Osteoblast (primary cell): ENCODE data around the gene ANKRD40CL. TPM values are rescaled to one million over a fixed set of nuclear protein-coding genes. Genes with fewer than 3 reads are reported as not detected.

ENCODE experiments used
- DNase-seq: peaks from one replicate; pipeline ENCODE4 v3.0.0; 2011; ENCODE audit warnings: low spot score, mixed read lengths; ENCODE audit not compliant: insufficient read length; ENCODE audit errors: missing footprints
- H2AFZ ChIP-seq: 2 replicates; pipeline ENCODE4 v1.6.0; 2011; ENCODE audit warnings: mild to moderate bottlenecking, low read length
- H3K27ac ChIP-seq: 2 replicates; pipeline ENCODE4 v1.5.1; 2011; ENCODE audit warnings: mild to moderate bottlenecking, low read depth, low read length, moderate library complexity
- H3K27me3 ChIP-seq: 2 replicates; pipeline ENCODE4 v1.6.0; 2012; ENCODE audit warnings: mild to moderate bottlenecking, control low read depth, inconsistent platforms, low read length, moderate library complexity; ENCODE audit not compliant: insufficient read depth
- H3K36me3 ChIP-seq: 2 replicates; pipeline ENCODE4 v1.5.1; 2011; ENCODE audit warnings: mild to moderate bottlenecking, low read length, control low read depth, moderate library complexity; ENCODE audit not compliant: insufficient read depth
- H3K4me1 ChIP-seq: 2 replicates; pipeline ENCODE4 v1.5.1; 2011; ENCODE audit warnings: mild to moderate bottlenecking, low read length, control low read depth, moderate library complexity; ENCODE audit not compliant: insufficient read depth
- H3K4me2 ChIP-seq: 2 replicates; pipeline ENCODE4 v1.6.0; 2011; ENCODE audit warnings: mild to moderate bottlenecking, low read length; ENCODE audit not compliant: insufficient read depth
- H3K4me3 ChIP-seq: fragments of 200-600 bp; sonication (generic); 3 replicates; pipeline ENCODE4 v1.5.1; 2012; ENCODE audit warnings: mild to moderate bottlenecking, low read length, inconsistent platforms; ENCODE audit not compliant: insufficient read depth
- H3K79me2 ChIP-seq: 2 replicates; pipeline ENCODE4 v1.6.0; 2012; ENCODE audit warnings: mild to moderate bottlenecking, low read length, control low read depth, inconsistent platforms; ENCODE audit not compliant: insufficient read depth
- H3K9me3 ChIP-seq: 2 replicates; pipeline ENCODE4 v1.5.1; 2011; ENCODE audit warnings: low read depth, low read length, control low read depth
- H4K20me1 ChIP-seq: 2 replicates; pipeline ENCODE4 v1.6.0; 2012; ENCODE audit warnings: mild to moderate bottlenecking, low read length, control low read depth; ENCODE audit not compliant: insufficient read depth
- total RNA-seq: library from RNA; depleted of rRNA; stranded (reverse); fragments of >200 nt; gene quantifications from 2 replicates; pipeline ENCODE4 v1.2.3, GENCODE V29; 2012
- TF ChIP-seq, protein P1 (sequence below): IDR thresholded peaks from 2 replicates; pipeline ENCODE4 v1.5.1; 2011; ENCODE audit warnings: mild to moderate bottlenecking, low read depth, low read length, moderate library complexity; ENCODE audit errors: extremely low read depth

ANKRD40CL gene
- total RNA-seq, 1 donor = 0.36 TPM

GRCh38 chr17:50802609-50803571 lies 35.6 kb upstream of the ANKRD40CL start:
- H3K79me2 ChIP-seq = no peaks in the 10 kb centered on the region
- H2AFZ ChIP-seq = no peak overlapping the region
- H3K27me3 ChIP-seq = no peaks in the 10 kb centered on the region
- no peak overlapping the region for H3K4me2 ChIP-seq
- H4K20me1 ChIP-seq = no peaks in the 10 kb centered on the region
- H3K4me3 ChIP-seq = no peak overlapping the region
- no peaks in the 10 kb centered on the region for H3K36me3 ChIP-seq
- no peaks in the 10 kb centered on the region for H3K9me3 ChIP-seq
- DNase-seq = no peak
- peaks cover 11% of the 10 kb centered on the region for H3K4me1 ChIP-seq
- TF ChIP-seq, protein P1, sequence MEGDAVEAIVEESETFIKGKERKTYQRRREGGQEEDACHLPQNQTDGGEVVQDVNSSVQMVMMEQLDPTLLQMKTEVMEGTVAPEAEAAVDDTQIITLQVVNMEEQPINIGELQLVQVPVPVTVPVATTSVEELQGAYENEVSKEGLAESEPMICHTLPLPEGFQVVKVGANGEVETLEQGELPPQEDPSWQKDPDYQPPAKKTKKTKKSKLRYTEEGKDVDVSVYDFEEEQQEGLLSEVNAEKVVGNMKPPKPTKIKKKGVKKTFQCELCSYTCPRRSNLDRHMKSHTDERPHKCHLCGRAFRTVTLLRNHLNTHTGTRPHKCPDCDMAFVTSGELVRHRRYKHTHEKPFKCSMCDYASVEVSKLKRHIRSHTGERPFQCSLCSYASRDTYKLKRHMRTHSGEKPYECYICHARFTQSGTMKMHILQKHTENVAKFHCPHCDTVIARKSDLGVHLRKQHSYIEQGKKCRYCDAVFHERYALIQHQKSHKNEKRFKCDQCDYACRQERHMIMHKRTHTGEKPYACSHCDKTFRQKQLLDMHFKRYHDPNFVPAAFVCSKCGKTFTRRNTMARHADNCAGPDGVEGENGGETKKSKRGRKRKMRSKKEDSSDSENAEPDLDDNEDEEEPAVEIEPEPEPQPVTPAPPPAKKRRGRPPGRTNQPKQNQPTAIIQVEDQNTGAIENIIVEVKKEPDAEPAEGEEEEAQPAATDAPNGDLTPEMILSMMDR = no peak
- H3K27ac ChIP-seq = no peak overlapping the region

- no peak overlapping the region for H2AFZ ChIP-seq
- no peaks in the 10 kb centered on the region for H3K36me3 ChIP-seq
- H4K20me1 ChIP-seq = no peaks in the 10 kb centered on the region
- no peak overlapping the region for H3K4me2 ChIP-seq
- no peak overlapping the region for H3K27ac ChIP-seq
- H3K27me3 ChIP-seq = no peaks in the 10 kb centered on the region
- DNase-seq = peak; percentile 64
- H3K9me3 ChIP-seq = no peaks in the 10 kb centered on the region
- no peak overlapping the region for H3K4me3 ChIP-seq
- TF ChIP-seq, protein P1 = no peak
- no peaks in the 10 kb centered on the region for H3K79me2 ChIP-seq
- H3K4me1 ChIP-seq = no peaks in the 10 kb centered on the region
These were observed 32.9 kb upstream of the ANKRD40CL start for GRCh38 chr17:50800196-50800700.

- Histone ChIP-seq H3K4me1 (no peaks in the 10 kb centered on the region), H2AFZ (no peak overlapping the region), H3K36me3 (no peaks in the 10 kb centered on the region), H3K27ac (no peak overlapping the region), H3K4me3 (no peak overlapping the region), H3K27me3 (no peaks in the 10 kb centered on the region), H4K20me1 (no peaks in the 10 kb centered on the region), H3K9me3 (no peaks in the 10 kb centered on the region), H3K79me2 (no peaks in the 10 kb centered on the region), H3K4me2 (no peak overlapping the region)
- DNase-seq = peak; percentile 59
- TF ChIP-seq, protein P1 = no peak
These were observed 32.3 kb upstream of the ANKRD40CL start for GRCh38 chr17:50799582-50799981.
